GM12878 (cell line): Measurements from ENCODE around the gene KANSL2. TPM values are rescaled to one million over a fixed set of nuclear protein-coding genes. Genes with fewer than 3 reads are reported as not detected.
A peak's percentile ranks its signal among the peaks of the same experiment; 100 is the strongest.

Source experiments
- ASH2L ChIP-seq: fragments of 300-600, 200-600 bp; sonication (generic); IDR thresholded peaks from 2 replicates; pipeline ENCODE4 v1.6.1; 2017; ENCODE audit warnings: low read depth, mild to moderate bottlenecking, borderline replicate concordance
- BACH1 ChIP-seq: fragments of 450-650 bp; IDR thresholded peaks from 2 replicates; pipeline ENCODE4 v1.6.1; 2017; ENCODE audit warnings: mild to moderate bottlenecking, borderline replicate concordance
- CHD1 ChIP-seq: IDR thresholded peaks from 2 replicates; pipeline ENCODE4 v1.6.1; 2012; ENCODE audit warnings: low read depth, low read length, improper control_type of control experiment
- ESRRA ChIP-seq: IDR thresholded peaks from 2 replicates; pipeline ENCODE4 v1.6.1; 2012; ENCODE audit warnings: mild to moderate bottlenecking, low read length, improper control_type of control experiment
- FOS ChIP-seq: IDR thresholded peaks from 3 replicates; pipeline ENCODE4 v1.6.1; 2011; ENCODE audit warnings: borderline replicate concordance; ENCODE audit not compliant: insufficient read length; ENCODE audit errors: extremely low read depth
- FOXM1 ChIP-seq: IDR thresholded peaks from 2 replicates; pipeline ENCODE4 v1.6.1; 2012; ENCODE audit warnings: low read depth, mild to moderate bottlenecking, inconsistent platforms, low read length, moderate library complexity
- GABPA ChIP-seq: IDR thresholded peaks from 2 replicates; pipeline ENCODE4 v1.6.1; 2014; ENCODE audit warnings: antibody characterized with exemption, low read depth, mild to moderate bottlenecking, inconsistent platforms
- GATAD2B ChIP-seq: fragments of 450-650 bp; conservative IDR thresholded peaks from 2 replicates; pipeline ENCODE4 v1.6.1; 2017; ENCODE audit warnings: low read depth, mild to moderate bottlenecking, moderate library complexity
- HDGF ChIP-seq: fragments of 450-650 bp; IDR thresholded peaks from 2 replicates; pipeline ENCODE4 v1.6.1; 2016; ENCODE audit warnings: antibody characterized with exemption
- IKZF2 ChIP-seq, 2 experiments: fragments of 450-650 bp; IDR thresholded peaks; 2 replicates each; pipeline ENCODE4 v1.6.1; 2017; ENCODE audit warnings: mild to moderate bottlenecking in 2 of 2, moderate library complexity in 2 of 2
- IRF4 ChIP-seq: IDR thresholded peaks from 2 replicates; pipeline ENCODE4 v1.6.1; 2011; ENCODE audit warnings: low read depth, low read length
- KAT2A ChIP-seq: conservative IDR thresholded peaks from 2 replicates; pipeline ENCODE4 v1.6.1; 2011; ENCODE audit warnings: low read depth, low read length; ENCODE audit not compliant: control insufficient read depth
- KLF5 ChIP-seq: fragments of 450-650 bp; IDR thresholded peaks from 2 replicates; pipeline ENCODE4 v1.6.1; 2014; ENCODE audit warnings: mild to moderate bottlenecking; ENCODE audit not compliant: partially characterized antibody
- LARP7 ChIP-seq: fragments of 450-650 bp; IDR thresholded peaks from 2 replicates; pipeline ENCODE4 v1.6.1; 2017; ENCODE audit warnings: mild to moderate bottlenecking
- MLLT1 ChIP-seq: fragments of 450-650 bp; IDR thresholded peaks from 2 replicates; pipeline ENCODE4 v1.6.1; 2016; ENCODE audit warnings: mild to moderate bottlenecking
- MTA2 ChIP-seq: fragments of 450-650 bp; IDR thresholded peaks from 2 replicates; pipeline ENCODE4 v1.6.1; 2016; ENCODE audit warnings: low read depth, mild to moderate bottlenecking, moderate library complexity
- MYC ChIP-seq: IDR thresholded peaks from 2 replicates; pipeline ENCODE4 v1.6.1; 2011; ENCODE audit warnings: mild to moderate bottlenecking, low read length, moderate library complexity, inconsistent platforms; ENCODE audit not compliant: insufficient read depth, insufficient replicate concordance, insufficient read length, severe bottlenecking
- NBN ChIP-seq: fragments of 450-650 bp; IDR thresholded peaks from 2 replicates; pipeline ENCODE4 v1.6.1; 2016
- NFIC ChIP-seq: IDR thresholded peaks from 2 replicates; pipeline ENCODE4 v1.6.1; 2012; ENCODE audit warnings: low read depth, mild to moderate bottlenecking, inconsistent platforms, low read length, moderate library complexity
- NR2C1 ChIP-seq: fragments of 450-650 bp; IDR thresholded peaks from 2 replicates; pipeline ENCODE4 v1.6.1; 2017; ENCODE audit warnings: antibody characterized with exemption, mild to moderate bottlenecking, moderate library complexity
- RAD51 ChIP-seq: fragments of 450-650 bp; IDR thresholded peaks from 2 replicates; pipeline ENCODE4 v1.6.1; 2016; ENCODE audit warnings: moderate library complexity, mild to moderate bottlenecking, inconsistent platforms
- SIX5 ChIP-seq: IDR thresholded peaks from 2 replicates; pipeline ENCODE4 v1.6.1; 2011; ENCODE audit warnings: mild to moderate bottlenecking, low read depth, low read length, moderate library complexity; ENCODE audit not compliant: severe bottlenecking
- SP1 ChIP-seq: IDR thresholded peaks from one replicate; pipeline ENCODE4 v1.6.1; 2011; ENCODE audit warnings: low read depth, low read length
- STAT1 ChIP-seq: fragments of 450-650 bp; conservative IDR thresholded peaks from 2 replicates; pipeline ENCODE4 v1.6.1; 2014; ENCODE audit warnings: antibody characterized with exemption, mild to moderate bottlenecking
- TARDBP ChIP-seq: IDR thresholded peaks from 2 replicates; pipeline ENCODE4 v1.6.1; 2016; ENCODE audit warnings: borderline replicate concordance
- ZBED1 ChIP-seq: IDR thresholded peaks from 2 replicates; pipeline ENCODE4 v1.6.1; 2016; ENCODE audit warnings: borderline replicate concordance
- ZBTB11 ChIP-seq: fragments of 450-650 bp; formaldehyde crosslinking; IDR thresholded peaks from 2 replicates; pipeline ENCODE4 v1.5.0; 2022; ENCODE audit warnings: mild to moderate bottlenecking, missing genetic modification characterization
- ZNF384 ChIP-seq: IDR thresholded peaks from 2 replicates; pipeline ENCODE4 v1.6.1; 2012; ENCODE audit warnings: low read depth, mild to moderate bottlenecking, low read length, improper control_type of control experiment, borderline replicate concordance
- ZZZ3 ChIP-seq: IDR thresholded peaks from 2 replicates; pipeline ENCODE4 v1.6.1; 2011; ENCODE audit warnings: low read depth; ENCODE audit not compliant: control insufficient read depth, insufficient read length
- polyA plus RNA-seq, 11 experiments: library from polyadenylated mRNA; depleted of rRNA in 4 of 11; unstranded in 6 of 11; stranded (reverse) in 5 of 11; fragments of >200 nt; fragmentation: Nextera tagmentation in 4 of 11; fragmentation: Illumina TruSeq in 1 of 11; extraction: Ambion mirVana in 4 of 11; extraction: Trizol in 1 of 11; gene quantifications; 1 replicate in 1 of 11; 2 replicates in 10 of 11; pipeline versions ENCODE4 v1.2.1 to v1.2.3, GENCODE V29; 2011 to 2016; ENCODE audit warnings: inconsistent platforms in 2 of 11, missing spikeins in 2 of 11, low read depth in 1 of 11
- total RNA-seq, 4 experiments: library from RNA; depleted of rRNA in 3 of 4; stranded (reverse); fragments of >200 nt in 3 of 4; fragmentation: Illumina TruSeq in 1 of 4; extraction: Trizol in 1 of 4; gene quantifications; 2 replicates each; pipeline versions ENCODE4 v1.2.1 to v1.2.3, GENCODE V29; 2013 to 2021

The KANSL2 gene
- total and polyA plus RNA-seq, 10 of the 15 experiments (the other 5 are each of a cell fraction or from before 2014, with no cell fraction given), result 28.1 to 54.8 (median 40.9) TPM

DNA sequence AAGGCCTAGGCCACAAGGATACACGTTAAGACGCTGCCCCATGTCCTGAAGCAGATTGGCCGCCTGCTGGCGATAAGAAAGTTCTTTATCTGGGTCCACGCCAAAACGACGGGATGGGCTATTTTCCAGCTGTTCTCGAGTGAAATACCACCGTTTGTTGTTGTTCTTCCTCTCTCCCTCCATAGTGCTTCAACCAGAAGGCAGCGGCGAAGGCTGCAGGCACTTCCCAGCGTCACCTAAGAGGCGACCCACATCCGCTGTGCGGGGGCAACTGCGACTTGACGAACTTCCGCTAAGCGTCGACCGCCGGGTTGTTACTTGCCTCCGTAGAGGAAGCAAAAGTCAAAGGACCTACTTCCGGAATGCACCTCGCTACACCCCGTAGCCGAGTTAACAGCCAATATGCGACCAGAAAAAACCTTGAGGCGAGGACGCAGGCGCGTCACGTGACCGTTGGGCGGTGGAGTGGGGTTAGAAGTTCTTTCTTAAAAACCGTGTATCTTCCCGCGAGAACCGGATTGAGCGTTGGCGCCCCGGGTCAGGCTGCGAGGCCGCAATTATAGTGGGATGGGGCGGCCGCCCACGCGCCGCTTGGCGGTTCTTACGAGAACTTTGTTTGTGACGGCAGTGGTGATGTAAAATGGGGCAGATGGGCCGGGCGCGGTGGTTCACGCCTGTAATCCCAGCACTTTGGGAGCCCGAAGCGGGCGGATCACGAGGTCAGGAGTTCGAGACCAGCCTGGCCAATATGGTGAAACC lies 34.6 kb upstream of the KANSL2 start, which contains the start of gene CCNT1 (continued):
- peak; percentile 77 for TF ChIP-seq ASH2L
- TF ChIP-seq TARDBP, result peak; percentile 58
- TF ChIP-seq IRF4, result peak; percentile 65; the same call in 1 of the 2 replicates
- TF ChIP-seq KLF5, result peak; percentile 11
- 0 out of 2 replicates have a peak, but pooled peaks have one; percentile 34 for TF ChIP-seq NFIC
- TF ChIP-seq HDGF, result 0 out of 2 replicates have a peak, but pooled peaks have one; percentile 7
- TF ChIP-seq GATAD2B, result 0 out of 2 replicates have a peak, but pooled peaks have one; percentile 28
- TF ChIP-seq STAT1, result 0 out of 2 replicates have a peak, but pooled peaks have one; percentile 81
- TF ChIP-seq SIX5, result peak; percentile 63
- peak; percentile 73 for TF ChIP-seq MLLT1
- no peak for TF ChIP-seq ZNF384
- TF ChIP-seq SP1, result peak; percentile 50
- TF ChIP-seq GABPA, result peak; percentile 96
- TF ChIP-seq FOS, result no peak
- TF ChIP-seq ZBTB11 (CRISPR knock-in tag), result peak; percentile 76
- TF ChIP-seq NR2C1, result peak; percentile 87
- no peak; the same call in none of the 2 replicates for TF ChIP-seq LARP7
- TF ChIP-seq RAD51, result peak; percentile 100
- peak; percentile 5; the same call in 1 of the 2 replicates for TF ChIP-seq ESRRA
- peak; percentile 35; the same call in 1 of the 2 replicates for TF ChIP-seq BACH1
- peak; percentile 31; the same call in 1 of the 2 replicates for TF ChIP-seq FOXM1
- peak; percentile 27 to 47; a peak in 2 of 4 replicates for TF ChIP-seq IKZF2 (IDR thresholded peaks at IDR 0.05)
- peak; percentile 28; the same call in 1 of the 2 replicates for TF ChIP-seq CHD1
- no peak for TF ChIP-seq ZZZ3
- peak; percentile 57; the same call in 1 of the 2 replicates for TF ChIP-seq MTA2
- TF ChIP-seq MYC, result no peak
- TF ChIP-seq KAT2A, result no peak
- 0 out of 2 replicates have a peak, but pooled peaks have one; percentile 53 for TF ChIP-seq ZBED1
- TF ChIP-seq NBN, result peak; percentile 76
